Measurements from ENCODE around the gene TASOR2.

The TASOR2 gene

DNA sequence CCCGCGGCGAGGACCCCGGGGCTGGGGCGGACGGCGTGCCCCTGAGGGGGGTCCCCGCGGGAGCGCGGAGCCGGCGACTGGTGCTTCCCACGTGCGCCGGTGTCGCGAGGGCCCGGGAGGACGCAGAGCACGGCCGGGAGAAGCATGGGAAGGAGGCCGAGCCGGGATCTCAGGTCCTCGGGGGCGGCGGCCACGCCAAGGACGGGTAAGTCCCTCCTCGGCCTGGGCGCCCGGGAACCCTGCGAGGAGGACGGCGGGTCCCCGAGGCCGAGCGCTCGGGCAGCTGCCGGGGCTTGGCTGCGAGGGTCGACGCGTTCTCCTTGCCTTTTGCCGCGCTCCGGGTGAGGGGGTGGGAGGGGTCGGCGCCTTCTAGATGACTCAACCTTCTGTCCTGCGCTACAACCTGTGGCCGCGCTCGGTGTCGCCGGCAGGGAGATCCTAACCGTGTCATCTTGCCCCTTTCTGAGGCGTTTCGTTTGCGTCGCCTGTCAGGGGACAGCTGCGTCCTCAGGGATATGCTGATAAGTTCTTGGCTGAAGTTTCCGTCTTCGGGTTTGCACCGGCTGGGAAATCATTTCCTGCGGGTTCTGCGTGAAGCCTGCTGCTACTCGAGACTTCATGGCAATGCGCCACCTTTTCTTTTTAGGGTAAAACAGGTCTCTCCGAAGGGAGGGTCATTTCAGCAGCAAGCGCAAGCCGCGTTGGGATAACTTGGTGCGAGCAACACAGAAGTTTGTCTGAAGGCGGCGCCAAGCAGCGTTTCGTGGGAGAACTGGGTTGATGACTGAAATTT, 529 bp downstream of the TASOR2 start:
- DNase-seq, result peak; percentile 48

GRCh38 chr10:5685764-5686240, 1.2 kb downstream of the TASOR2 start:
- DNase-seq, result no peak

GRCh38 chr10:5688587-5688986, 3.9 kb downstream of the TASOR2 start:
- DNase-seq, result no peak

- no peak for DNase-seq
These were observed 7.1 kb downstream of the TASOR2 start for GRCh38 chr10:5691786-5692185.

DNA sequence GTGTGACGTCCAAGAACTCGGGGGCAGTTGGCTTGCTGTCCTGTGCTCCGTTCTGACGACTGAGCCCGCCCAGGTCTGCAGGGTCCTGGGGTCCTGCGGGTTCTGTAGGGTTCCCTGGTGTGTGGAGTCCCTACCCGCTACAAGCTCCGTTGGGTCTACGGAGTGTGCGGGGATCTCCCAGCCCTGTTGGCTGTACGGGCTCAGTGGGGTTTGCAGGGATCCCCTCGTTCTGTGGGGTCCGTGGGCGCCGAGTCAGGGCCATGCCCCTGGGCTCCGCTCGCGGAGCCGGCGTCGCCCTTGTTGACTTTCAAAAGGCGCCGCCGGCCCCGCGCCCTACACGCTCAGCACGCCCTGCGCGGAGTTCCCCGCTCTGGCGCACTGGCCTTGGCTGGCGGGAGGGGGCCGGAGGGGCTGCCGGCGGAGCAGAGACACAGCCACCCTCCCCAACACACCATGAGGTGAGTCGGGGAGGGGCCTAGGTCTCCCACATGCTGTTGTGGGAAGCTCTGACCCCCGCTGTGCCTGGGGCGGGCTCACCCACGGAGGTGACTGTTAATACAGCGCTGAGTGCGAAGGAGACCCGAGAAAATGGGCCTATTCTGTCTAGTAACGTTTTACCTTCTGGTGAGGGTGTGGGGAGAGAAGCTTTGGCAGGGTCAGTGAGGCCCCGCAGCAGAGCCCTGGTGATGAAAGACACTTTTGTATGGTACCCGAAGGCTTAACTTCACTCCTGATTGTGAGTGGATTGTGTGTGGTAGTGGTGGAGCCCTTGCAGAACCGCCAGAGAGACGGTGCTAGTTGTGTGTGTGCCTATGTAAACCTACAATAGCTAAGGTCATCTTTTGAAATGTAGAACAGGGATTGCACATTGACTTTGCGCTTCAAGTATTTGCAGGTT, 8.1 kb downstream of the TASOR2 start:
- DNase-seq, result peak; percentile 36

- no peak for DNase-seq
These were observed 9.9 kb downstream of the TASOR2 start for GRCh38 chr10:5694573-5694972.

- no peak for DNase-seq
These were observed 12.7 kb downstream of the TASOR2 start for GRCh38 chr10:5697342-5697741.

GRCh38 chr10:5698062-5698461, 13.4 kb downstream of the TASOR2 start:
- DNase-seq, result no peak

GRCh38 chr10:5708356-5708755, 23.7 kb downstream of the TASOR2 start:
- DNase-seq, result no peak

DNA sequence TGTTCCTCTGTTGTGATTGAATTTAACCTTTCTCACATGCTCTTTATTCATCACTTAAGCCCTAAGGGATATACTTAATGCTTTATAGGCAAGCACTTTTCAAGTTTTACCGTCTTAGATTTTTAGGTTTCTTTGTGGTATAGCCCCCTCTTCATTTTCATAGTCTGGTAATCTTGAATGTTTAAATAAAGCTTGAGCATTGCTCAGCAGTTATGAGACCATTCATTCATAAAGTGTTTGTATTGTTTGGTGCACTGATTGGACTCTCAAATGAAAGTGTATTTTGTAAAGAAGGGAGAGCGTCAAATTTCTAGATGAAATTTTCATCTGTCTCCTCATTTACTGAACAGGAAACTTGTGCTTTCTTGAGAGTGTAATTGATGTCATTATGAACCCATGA, 25.2 kb downstream of the TASOR2 start:
- no peak for DNase-seq

GRCh38 chr10:5710859-5711258, 26.2 kb downstream of the TASOR2 start:
- DNase-seq, result no peak

GRCh38 chr10:5711642-5712041, 27.0 kb downstream of the TASOR2 start:
- DNase-seq, result no peak

GRCh38 chr10:5719546-5719945, 34.9 kb downstream of the TASOR2 start:
- DNase-seq, result no peak

DNA sequence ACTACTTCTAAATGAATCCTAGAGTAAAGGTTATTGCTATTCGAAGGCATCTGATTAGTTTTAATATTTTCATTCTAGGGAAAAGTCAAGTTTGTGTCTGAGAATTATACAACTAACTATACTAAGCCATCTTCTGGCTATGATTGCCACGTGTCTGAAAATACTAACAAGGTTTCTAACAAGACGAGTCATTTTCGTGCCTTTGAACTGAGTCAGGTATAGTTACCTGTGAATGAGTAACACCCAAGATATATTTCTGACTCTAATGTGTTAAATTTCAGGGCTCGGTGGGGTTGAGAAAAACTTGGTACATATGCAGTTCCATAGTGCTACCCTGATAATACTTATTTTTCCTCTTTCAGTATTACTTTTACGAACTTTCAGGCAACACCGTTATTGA, 35.5 kb downstream of the TASOR2 start:
- no peak for DNase-seq

DNA sequence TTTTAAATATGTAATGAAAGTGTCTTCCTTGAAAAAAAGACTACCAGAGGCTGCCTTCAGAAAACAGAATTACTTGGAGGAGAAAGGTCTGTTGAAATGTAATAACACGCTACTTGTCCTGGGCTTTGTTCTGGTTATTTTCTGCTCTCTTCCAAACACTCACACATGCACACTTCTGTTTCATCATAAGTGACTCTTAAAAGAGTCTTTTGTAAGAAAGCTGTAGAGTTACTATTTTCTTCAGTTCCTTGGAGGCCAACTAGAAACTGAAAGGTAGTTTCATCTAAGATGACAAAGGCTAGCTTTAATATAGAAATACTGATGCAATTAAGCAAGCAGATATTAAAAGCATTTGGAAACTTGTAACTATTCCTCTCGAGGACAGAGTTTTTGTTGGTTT, 39.1 kb downstream of the TASOR2 start:
- no peak for DNase-seq

- no peak for DNase-seq
These were observed 46.1 kb downstream of the TASOR2 start for GRCh38 chr10:5730766-5731165.

- DNase-seq, result no peak
These were observed 46.9 kb downstream of the TASOR2 start for GRCh38 chr10:5731559-5731958.

DNA sequence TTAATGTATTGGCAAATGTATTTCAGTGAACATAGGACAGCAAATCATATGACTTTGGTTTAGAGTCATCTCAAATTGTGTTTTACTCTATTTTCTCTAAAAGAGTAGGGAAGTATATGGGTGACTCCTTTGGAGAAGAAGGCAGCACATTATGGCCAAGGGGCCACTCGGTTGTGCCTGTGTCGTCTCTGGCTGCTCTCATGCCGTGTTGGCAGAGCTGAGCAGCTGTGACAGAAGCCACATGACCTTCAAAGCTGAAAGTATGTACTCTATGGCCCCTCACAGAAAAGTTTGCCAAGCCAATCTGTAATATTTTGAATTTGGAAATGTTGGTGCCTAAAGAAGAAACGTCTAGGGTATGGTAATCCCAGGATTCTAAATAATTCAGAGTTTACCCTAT, 47.5 kb downstream of the TASOR2 start:
- no peak for DNase-seq
